ENCODE results near the gene CLCA1. TPM values are rescaled to one million over a fixed set of nuclear protein-coding genes. Genes with fewer than 3 reads are reported as not detected.
A peak's percentile ranks its signal among the peaks of the same experiment; 100 is the strongest.

Gene CLCA1
- total RNA-seq, 4 donors from 2014 or later, result not detected

GRCh38 chr1:86504895-86505563, 36.3 kb downstream of the CLCA1 start:
- Histone ChIP-seq H3K36me3 (no peaks in the 10 kb centered on the region), H3K27me3 (no peaks in the 10 kb centered on the region), H3K4me1 (peaks cover 17 to 56% (median 28%) of the 10 kb centered on the region in 3 donors), H3K4me3 (no peak overlapping the region), H3K27ac (peak overlapping the region; percentile 40 to 83 (median 74)), H3K9me3 (no peaks in the 10 kb centered on the region)
- 31 to 46% methylated on average over 9 of the region's 9 CpGs for WGBS, 2 donors
- TF ChIP-seq CTCF (IDR thresholded peaks at IDR 0.05), result no peak
- TF ChIP-seq POLR2A (IDR thresholded peaks at IDR 0.05), result no peak
- intact Hi-C loops (cut with DNase I), result no loop called here
- no peak for DNase-seq

DNA sequence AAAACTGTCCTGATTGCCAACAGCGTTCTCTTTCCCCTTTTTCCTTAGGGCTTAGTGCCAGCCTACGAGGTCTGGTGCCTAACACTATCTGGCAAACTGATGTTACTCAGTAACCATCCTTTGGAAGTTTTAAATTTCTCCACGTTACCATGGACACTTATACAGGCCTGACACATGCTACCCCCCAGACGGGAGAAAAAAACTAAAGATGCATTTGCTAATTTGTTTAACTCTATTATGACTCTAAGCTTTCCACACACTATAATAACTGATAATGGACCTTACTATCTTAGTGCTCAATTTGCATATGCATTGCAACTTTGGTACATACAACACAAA, 36.8 kb downstream of the CLCA1 start:
- Histone ChIP-seq H3K27ac (peak overlapping the region in 3 of 4 donors; percentile 69 to 83 (median 80)), H3K4me3 (no peak overlapping the region), H3K27me3 (no peaks in the 10 kb centered on the region), H3K4me1 (peaks cover 17 to 56% (median 28%) of the 10 kb centered on the region in 3 donors), H3K36me3 (no peaks in the 10 kb centered on the region), H3K9me3 (no peaks in the 10 kb centered on the region)
- 27 to 31% methylated on average over 4 of the region's 4 CpGs for WGBS, 2 donors
- no peak for DNase-seq
- intact Hi-C loops (cut with DNase I), result no loop called here
- no peak for TF ChIP-seq CTCF (IDR thresholded peaks at IDR 0.05)
- no peak for TF ChIP-seq POLR2A (IDR thresholded peaks at IDR 0.05)

- Histone ChIP-seq H3K9me3 (no peaks in the 10 kb centered on the region), H3K27me3 (no peaks in the 10 kb centered on the region), H3K36me3 (no peaks in the 10 kb centered on the region), H3K4me3 (no peak overlapping the region), H3K27ac (no peak overlapping the region), H3K4me1 (peaks cover 15 to 38% (median 23%) of the 10 kb centered on the region in 3 donors)
- intact Hi-C loops (cut with DNase I), result no loop called here
- WGBS, 2 donors, result 60 to 68% methylated on average over 13 of the region's 13 CpGs
- DNase-seq, result no peak
- TF ChIP-seq POLR2A (IDR thresholded peaks at IDR 0.05) (no peak), CTCF (IDR thresholded peaks at IDR 0.05) (peak in 4 of 6 experiments; percentile 21 to 51 (median 36))
Observed at GRCh38 chr1:86507935-86508582, 39.3 kb downstream of the CLCA1 start.

DNA sequence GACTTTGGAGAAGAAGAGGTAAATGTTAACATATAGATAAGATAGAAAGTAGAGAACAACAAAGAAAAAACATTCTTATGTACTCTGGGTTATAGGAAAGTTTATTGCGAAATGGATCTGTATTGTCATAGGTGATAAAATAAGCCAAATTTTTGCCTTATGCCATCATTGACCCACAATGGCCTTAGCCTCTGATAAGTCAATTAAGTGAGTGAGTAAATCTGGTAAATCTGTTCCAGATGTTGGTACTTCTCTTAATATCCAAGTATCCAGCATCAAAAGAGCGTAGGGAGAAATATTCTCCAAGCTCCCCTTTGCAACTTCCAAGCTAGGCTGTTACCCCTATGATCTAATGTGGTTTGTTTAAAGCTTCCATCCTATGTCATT, 39.8 kb downstream of the CLCA1 start:
- Histone ChIP-seq H3K27me3 (no peaks in the 10 kb centered on the region), H3K4me3 (no peak overlapping the region), H3K36me3 (no peaks in the 10 kb centered on the region), H3K4me1 (peaks cover 9 to 33% (median 18%) of the 10 kb centered on the region in 3 donors), H3K27ac (no peak overlapping the region), H3K9me3 (no peaks in the 10 kb centered on the region)
- intact Hi-C loops (cut with DNase I), result no loop called here
- 83% methylated on average over 2 of the region's 2 CpGs for WGBS, 2 donors
- TF ChIP-seq CTCF (IDR thresholded peaks at IDR 0.05), result no peak
- no peak for TF ChIP-seq POLR2A (IDR thresholded peaks at IDR 0.05)
- DNase-seq, result no peak

GRCh38 chr1:86515597-86515996, 46.9 kb downstream of the CLCA1 start:
- H3K36me3 ChIP-seq, result no peaks in the 10 kb centered on the region
- TF ChIP-seq POLR2A (IDR thresholded peaks at IDR 0.05) (no peak), CTCF (IDR thresholded peaks at IDR 0.05) (peak in 3 of 6 experiments; percentile 22 to 64 (median 36))
- no peak overlapping the region for H3K27ac ChIP-seq
- intact Hi-C loops (cut with DNase I), result no loop called here
- no peaks in the 10 kb centered on the region for H3K27me3 ChIP-seq
- 56 to 66% methylated on average over 2 of the region's 2 CpGs for WGBS, 2 donors
- H3K4me1 ChIP-seq, result peaks cover 0 to 22% (median 0%) of the 10 kb centered on the region in 3 donors
- H3K9me3 ChIP-seq, result no peaks in the 10 kb centered on the region
- no peak for DNase-seq
- no peak overlapping the region for H3K4me3 ChIP-seq

All from esophagus squamous epithelium (tissue), 5 donors.